Chondrocyte (in vitro differentiated cells): ENCODE measurements around the gene SLC28A1. TPM values are rescaled to one million over a fixed set of nuclear protein-coding genes. Genes with fewer than 3 reads are reported as not detected.

Experiments used
- DNase-seq: peaks from one replicate; pipeline ENCODE4 v3.0.0; 2021; ENCODE audit warnings: mixed read lengths, low spot score
- H3K27ac Mint-ChIP-seq: one replicate; pipeline ENCODE4 v1.8.0; 2021; ENCODE audit warnings: mild to moderate bottlenecking, moderate library complexity, mixed read lengths; ENCODE audit not compliant: unreplicated experiment
- H3K27me3 Mint-ChIP-seq: 2 replicates; pipeline ENCODE4 v1.8.0; 2021; ENCODE audit warnings: low read depth, mixed read lengths
- H3K36me3 Mint-ChIP-seq: 2 replicates; pipeline ENCODE4 v1.8.0; 2021; ENCODE audit warnings: low read depth, mixed read lengths
- H3K4me1 Mint-ChIP-seq: 2 replicates; pipeline ENCODE4 v1.8.0; 2021; ENCODE audit warnings: low read depth, mild to moderate bottlenecking, mixed read lengths
- H3K4me3 Mint-ChIP-seq: one replicate; pipeline ENCODE4 v1.8.0; 2021; ENCODE audit warnings: mild to moderate bottlenecking, moderate library complexity, mixed read lengths; ENCODE audit not compliant: unreplicated experiment
- H3K9me3 Mint-ChIP-seq: 2 replicates; pipeline ENCODE4 v1.8.0; 2021; ENCODE audit warnings: low read depth, mixed read lengths
- long read RNA-seq: library from polyadenylated mRNA; stranded (forward); transcript quantifications from one replicate; pipeline ENCODE4 v2.0.0, GENCODE V29; 2021
- total RNA-seq: library from RNA; stranded (reverse); gene quantifications from 3 replicates; pipeline ENCODE4 v1.2.1, GENCODE V29; 2021
- TF ChIP-seq, protein P1 (sequence below): fragments of 200-600 bp; sonication (generic); IDR thresholded peaks from 2 replicates; pipeline ENCODE4 v1.5.0; 2021; ENCODE audit warnings: antibody characterized with exemption, mild to moderate bottlenecking, moderate library complexity

SLC28A1 gene, protein sequence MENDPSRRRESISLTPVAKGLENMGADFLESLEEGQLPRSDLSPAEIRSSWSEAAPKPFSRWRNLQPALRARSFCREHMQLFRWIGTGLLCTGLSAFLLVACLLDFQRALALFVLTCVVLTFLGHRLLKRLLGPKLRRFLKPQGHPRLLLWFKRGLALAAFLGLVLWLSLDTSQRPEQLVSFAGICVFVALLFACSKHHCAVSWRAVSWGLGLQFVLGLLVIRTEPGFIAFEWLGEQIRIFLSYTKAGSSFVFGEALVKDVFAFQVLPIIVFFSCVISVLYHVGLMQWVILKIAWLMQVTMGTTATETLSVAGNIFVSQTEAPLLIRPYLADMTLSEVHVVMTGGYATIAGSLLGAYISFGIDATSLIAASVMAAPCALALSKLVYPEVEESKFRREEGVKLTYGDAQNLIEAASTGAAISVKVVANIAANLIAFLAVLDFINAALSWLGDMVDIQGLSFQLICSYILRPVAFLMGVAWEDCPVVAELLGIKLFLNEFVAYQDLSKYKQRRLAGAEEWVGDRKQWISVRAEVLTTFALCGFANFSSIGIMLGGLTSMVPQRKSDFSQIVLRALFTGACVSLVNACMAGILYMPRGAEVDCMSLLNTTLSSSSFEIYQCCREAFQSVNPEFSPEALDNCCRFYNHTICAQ
- not detected in 3 replicates for total RNA-seq
- long read RNA-seq, result 0 reads

- Mint-ChIP-seq H3K36me3 (no peaks in the 10 kb centered on the region), H3K9me3 (no peaks in the 10 kb centered on the region), H3K27ac (peak within 1 kb of the TSS; percentile 6), H3K4me3 (no peak within 1 kb of the TSS), H3K27me3 (peaks cover 2% of the 10 kb centered on the region), H3K4me1 (peaks cover 6% of the 10 kb centered on the region)
- no peak for DNase-seq
- TF ChIP-seq, protein P1, sequence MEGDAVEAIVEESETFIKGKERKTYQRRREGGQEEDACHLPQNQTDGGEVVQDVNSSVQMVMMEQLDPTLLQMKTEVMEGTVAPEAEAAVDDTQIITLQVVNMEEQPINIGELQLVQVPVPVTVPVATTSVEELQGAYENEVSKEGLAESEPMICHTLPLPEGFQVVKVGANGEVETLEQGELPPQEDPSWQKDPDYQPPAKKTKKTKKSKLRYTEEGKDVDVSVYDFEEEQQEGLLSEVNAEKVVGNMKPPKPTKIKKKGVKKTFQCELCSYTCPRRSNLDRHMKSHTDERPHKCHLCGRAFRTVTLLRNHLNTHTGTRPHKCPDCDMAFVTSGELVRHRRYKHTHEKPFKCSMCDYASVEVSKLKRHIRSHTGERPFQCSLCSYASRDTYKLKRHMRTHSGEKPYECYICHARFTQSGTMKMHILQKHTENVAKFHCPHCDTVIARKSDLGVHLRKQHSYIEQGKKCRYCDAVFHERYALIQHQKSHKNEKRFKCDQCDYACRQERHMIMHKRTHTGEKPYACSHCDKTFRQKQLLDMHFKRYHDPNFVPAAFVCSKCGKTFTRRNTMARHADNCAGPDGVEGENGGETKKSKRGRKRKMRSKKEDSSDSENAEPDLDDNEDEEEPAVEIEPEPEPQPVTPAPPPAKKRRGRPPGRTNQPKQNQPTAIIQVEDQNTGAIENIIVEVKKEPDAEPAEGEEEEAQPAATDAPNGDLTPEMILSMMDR, result no peak
Measured at GRCh38 chr15:84883916-84884781, at the start of gene SLC28A1. SLC28A1 (plus strand) TSS chr15:84884662; CDS start chr15:84887761, 3,099 bp downstream.

DNA sequence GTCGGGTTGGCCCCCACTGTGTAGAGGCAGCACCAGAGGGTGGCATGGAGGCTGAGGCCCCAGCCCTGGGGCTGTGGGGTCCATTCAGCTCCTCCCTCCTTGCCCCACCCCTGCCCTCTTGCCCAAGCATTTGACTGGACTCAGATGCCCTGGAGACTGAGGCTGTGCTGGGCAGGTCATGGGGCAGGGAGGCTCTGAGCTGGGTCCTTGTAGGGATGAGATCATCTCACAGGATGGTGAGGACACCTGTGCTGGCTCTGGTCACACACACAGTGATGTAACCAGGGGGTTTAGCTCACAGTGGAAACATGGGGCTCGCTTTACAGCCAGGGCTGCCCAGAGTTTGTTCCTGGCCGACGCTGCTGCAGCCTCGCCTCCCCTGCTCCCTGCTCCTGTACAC lies 49.5 kb upstream of the SLC28A1 start:
- Mint-ChIP-seq H3K36me3 (peaks cover 9% of the 10 kb centered on the region), H3K4me1 (peaks cover 10% of the 10 kb centered on the region), H3K27ac (no peak overlapping the region), H3K27me3 (no peaks in the 10 kb centered on the region), H3K9me3 (no peaks in the 10 kb centered on the region), H3K4me3 (no peak overlapping the region)
- DNase-seq, result no peak
- TF ChIP-seq, protein P1, result no peak

- TF ChIP-seq, protein P1, result no peak
- Mint-ChIP-seq H3K36me3 (peaks cover 9% of the 10 kb centered on the region), H3K27ac (no peak overlapping the region), H3K4me3 (no peak overlapping the region), H3K9me3 (no peaks in the 10 kb centered on the region), H3K27me3 (no peaks in the 10 kb centered on the region), H3K4me1 (peaks cover 17% of the 10 kb centered on the region)
- DNase-seq, result no peak
Measured at GRCh38 chr15:84835661-84836337, 48.7 kb upstream of the SLC28A1 start.

- H3K27me3 Mint-ChIP-seq, result no peaks in the 10 kb centered on the region
- TF ChIP-seq, protein P1, result no peak
- no peaks in the 10 kb centered on the region for H3K9me3 Mint-ChIP-seq
- peaks cover 7% of the 10 kb centered on the region for H3K36me3 Mint-ChIP-seq
- peaks cover 26% of the 10 kb centered on the region for H3K4me1 Mint-ChIP-seq
- no peak for DNase-seq
- no peak overlapping the region for H3K27ac Mint-ChIP-seq
- no peak overlapping the region for H3K4me3 Mint-ChIP-seq
Measured at GRCh38 chr15:84836844-84837243, 47.6 kb upstream of the SLC28A1 start.
